ENCODE measurements around the gene DYRK1B.
A peak's percentile ranks its signal among the peaks of the same experiment; 100 is the strongest.

- TF ChIP-seq CTCF (IDR thresholded peaks at IDR 0.05) (peak; percentile 36 to 66 (median 52)), POLR2A (IDR thresholded peaks at IDR 0.05) (no peak)
These were observed 10.2 kb upstream of the DYRK1B start for GRCh38 chr19:39843919-39844793.

Measured in uterus (tissue), 2 donors.